ENCODE results near the gene NSUN3.

DNA sequence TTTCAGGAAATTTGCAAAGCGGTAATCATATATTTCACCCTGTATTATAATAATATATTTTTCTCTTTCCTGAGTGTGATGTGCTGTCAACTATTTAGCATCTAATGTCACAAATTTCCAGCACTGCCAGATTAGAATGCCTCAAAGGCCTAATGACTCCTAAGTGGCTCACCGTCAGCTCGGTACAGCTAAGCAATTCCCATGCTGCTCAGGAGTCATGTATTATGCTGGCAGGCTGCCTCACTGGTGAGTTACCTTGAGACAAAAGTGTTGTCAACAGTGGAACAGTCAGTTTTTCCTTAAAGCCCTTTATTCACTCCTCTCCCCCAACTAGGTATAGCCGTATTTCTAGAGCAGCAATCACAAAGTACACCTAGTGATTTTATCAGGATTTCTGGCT lies 83.6 kb downstream of the NSUN3 start:
- TF ChIP-seq CTBP1 (IDR thresholded peaks at IDR 0.05; ENCODE audit: borderline replicate concordance) (no peak), L3MBTL2 (conservative IDR thresholded peaks at IDR 0.05) (no peak), ELF4 (IDR thresholded peaks at IDR 0.05) (no peak), SP1 (IDR thresholded peaks at IDR 0.05) (no peak), FOXM1 (IDR thresholded peaks at IDR 0.05; ENCODE audit: borderline replicate concordance) (no peak)

Data from HEK293T (cell line).